ENCODE data around the gene CFAP410.
"Not testable (repeated sequence)": the region's sequence is repeated elsewhere in the genome, so short reads cannot be mapped to it uniquely, and the experiment has no call there.

CFAP410 gene

DNA sequence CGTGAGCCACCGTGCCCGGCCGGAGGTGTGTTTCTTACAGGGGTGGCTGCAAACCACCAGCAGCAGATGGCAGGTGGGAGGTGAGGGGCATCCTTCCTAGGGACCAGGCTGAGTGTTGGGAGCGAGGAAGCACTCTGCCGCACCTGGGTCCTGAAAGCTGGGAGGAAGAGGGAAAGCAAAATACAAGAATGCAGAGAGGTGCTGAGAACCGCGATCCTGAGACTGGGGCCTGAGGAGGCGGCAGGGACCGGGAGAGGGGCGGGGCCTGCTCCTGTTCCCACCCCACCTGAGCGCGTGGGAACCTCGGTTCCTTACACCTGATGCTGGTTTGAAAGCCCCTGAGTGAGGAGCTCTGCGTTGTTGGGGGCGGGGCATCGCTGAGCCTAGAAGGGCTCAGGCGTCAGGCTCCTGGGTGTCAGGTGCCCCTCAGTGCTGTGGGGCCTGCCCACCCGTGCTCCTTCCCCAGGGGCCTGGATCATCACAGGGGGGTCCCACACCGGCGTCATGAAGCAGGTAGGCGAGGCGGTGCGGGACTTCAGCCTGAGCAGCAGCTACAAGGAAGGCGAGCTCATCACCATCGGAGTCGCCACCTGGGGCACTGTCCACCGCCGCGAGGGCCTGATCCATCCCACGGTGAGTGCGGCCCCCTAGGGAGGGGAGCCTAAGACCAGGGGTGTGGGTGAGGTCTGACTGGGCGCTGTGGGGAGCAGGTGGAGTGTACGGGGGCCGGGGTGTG lies 29.7 kb upstream of the CFAP410 start:
- no peak for DNase-seq

DNA sequence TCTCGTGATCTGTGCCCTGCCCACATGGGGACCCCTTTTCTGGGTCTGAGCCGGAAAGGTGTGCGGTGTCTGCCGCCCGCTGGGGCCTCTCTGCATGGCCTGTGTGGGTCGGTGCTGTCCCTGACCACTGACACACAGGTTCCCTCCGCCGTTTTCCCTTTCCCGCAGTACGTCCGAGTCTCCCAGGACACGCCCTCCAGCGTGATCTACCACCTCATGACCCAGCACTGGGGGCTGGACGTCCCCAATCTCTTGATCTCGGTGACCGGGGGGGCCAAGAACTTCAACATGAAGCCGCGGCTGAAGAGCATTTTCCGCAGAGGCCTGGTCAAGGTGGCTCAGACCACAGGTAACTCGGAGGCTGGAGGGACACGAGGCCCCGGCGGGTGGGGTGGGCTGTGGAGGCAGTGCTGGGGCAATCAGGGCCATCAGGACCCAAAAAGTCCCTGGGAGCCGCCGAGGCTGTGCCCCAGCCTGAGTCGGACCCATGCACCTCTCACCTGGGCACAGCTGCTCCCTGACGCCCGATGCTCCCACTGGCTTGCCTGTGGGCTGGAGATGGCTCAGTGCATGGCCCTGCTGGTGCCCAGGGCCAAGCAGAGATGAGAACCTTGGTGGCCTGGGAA lies 27.5 kb upstream of the CFAP410 start:
- DNase-seq: no peak

DNA sequence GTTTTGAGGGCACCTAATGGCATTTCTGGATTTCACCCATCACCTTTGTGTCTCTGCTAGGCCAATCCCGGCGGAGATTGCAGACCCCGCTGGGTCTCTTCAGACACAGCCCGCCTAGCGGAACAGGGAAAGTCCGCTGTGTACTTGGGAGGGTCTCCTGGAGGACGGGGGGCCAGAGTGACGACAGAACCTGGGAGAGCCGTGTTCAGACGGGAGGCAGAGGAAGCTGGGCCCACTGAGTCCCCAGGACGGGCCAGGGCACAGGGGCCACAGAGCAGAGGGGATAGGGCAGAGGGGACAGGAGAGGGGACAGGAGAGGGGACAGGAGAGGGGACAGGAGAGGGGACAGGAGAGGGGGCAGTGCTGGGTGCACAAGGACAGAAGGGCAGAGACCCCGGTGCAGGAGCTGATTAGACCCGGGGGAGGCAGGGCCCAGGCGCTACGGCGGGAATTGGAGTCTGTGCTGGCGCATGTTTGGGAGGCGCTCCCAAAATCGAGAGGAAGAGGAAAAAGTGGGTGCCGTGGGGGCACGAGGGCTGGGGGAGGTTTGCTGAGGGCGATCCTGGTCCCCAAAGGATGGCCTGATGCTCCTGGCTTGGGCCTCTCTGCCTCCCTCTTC lies 26.9 kb upstream of the CFAP410 start:
- no peak for DNase-seq

DNA sequence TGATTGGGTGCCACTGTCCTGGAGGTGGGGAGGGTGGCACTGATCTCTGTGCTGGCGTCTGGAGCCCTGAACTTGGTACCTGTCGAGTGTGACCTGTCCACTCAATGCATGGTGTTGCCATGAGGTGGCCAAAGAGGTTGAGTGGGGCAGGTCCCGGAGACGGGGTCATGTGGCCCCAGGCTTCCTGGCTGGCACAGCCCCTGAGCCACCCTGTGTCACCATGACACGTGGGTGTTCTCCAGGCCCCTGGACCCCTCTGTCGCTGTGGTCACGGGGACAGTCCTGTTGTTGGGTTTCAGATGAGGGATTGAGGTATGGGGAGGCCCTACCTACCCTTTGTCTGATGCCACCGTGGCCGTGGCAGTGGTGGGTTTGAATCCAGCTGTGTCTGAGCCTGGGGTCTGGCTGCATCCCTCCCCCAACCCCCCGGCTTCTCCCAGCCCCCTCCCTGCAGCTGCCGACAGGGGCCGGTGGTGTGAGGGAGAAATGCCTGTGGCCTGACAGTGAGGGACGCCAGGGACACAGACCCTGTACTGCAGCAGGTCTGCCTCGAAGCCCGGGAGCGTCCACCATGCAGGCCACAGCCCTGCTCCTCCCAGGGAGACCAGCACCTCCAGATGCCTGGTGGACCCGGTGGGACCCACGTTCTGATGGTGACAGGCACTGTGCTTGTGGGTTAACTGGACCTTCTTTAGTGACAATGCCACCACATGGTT lies 26.2 kb upstream of the CFAP410 start:
- no peak for DNase-seq

DNA sequence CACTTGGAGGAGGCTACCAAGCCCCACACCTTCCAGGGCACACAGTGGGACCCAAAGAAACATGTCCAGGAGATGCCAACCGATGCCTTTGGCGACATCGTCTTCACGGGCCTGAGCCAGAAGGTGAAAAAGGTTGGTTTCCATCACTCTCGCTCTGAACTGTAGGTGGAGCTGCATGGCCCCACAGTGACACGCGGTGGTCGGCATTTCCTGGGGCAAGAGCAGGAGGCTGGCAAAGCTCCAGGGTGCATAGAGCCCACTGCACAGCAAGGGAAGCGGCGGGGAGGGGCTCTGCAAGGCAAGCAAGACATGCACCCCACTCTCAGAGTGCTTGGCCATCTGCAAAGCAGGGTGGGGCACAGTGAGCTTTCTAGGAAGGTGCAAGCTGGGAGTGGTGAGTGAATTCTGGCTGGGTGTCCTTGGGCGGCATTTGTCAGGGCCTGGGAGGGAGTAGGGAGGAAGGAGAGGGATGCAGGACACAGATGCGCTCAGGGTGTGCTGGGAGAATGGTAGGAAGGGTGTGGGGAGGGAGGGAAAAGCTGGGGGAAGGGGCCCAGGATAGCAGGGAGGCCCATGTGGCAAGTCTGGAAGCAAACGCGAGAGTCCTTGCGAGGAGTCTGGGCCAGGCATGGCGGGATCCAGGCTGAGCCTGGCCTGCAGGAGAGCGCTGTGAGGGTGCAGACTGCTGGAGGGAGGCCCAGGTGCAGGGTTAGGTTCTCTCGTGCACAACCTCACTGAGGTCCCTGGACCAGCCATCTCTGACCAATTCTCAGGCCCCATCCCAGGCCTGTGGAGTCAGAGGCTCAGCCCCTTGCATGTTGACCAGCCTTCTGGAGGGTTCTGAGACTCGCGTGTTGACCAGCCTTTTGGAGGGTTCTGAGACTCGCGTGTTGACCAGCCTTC lies 25.2 kb upstream of the CFAP410 start:
- no peak for DNase-seq

DNA sequence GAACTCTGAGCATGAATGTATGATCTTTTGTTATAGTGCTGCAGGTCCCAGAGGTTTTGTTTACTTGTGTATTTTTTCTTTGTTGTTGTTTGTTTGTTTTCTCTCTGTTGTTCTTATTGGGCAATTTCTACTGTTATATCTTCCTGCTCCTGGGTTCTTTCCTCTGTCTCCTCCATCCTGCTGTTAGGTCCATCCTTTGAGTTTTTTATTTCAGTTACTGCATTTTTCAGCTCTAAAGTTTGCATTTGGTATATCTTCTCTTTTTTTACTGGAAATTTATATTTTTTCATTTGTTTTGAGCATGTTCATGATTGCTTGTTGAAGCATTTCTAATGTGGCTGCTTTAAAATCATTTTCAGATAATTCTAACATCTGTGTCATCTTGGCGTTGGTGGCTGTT lies 24.1 kb upstream of the CFAP410 start:
- no peak for DNase-seq

DNA sequence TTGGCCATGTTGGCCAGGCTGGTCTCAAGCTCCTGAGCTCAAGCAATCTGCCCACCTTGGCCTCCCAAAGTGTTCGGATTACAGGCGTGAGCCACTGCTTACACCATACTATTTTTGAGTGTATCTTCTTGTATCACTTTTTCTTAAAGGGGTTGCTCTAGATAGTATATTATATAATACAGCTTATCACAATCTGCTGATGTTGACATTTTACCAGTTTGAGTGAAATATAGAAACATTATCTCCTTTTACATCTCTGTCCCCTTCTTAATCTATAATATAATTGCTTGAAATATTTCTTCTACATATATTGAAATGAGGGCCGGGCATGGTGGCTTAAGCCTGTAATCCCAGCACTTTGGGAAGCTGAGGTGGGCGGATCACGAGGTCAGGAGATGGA lies 22.7 kb upstream of the CFAP410 start:
- DNase-seq: not testable (repeated sequence)

DNA sequence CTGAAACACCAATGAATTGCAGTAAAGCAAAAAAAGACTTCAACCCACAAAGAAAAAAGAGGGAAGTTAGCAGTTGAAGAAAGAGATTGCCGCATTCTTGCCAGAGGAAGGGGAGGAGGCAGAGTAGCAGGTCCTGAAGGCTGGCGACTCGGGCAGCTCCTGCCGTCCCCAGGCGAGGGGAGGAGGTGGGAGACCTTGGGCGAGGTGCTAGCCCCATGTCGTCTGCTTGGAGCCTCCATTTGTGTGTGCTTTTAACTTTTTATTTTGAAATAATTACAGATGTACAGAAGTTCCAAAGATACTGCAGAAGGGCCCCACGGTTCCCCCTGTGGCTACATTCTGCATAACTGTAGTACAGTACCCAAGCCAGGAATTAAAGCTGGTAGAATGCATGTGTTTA lies 21.0 kb upstream of the CFAP410 start:
- DNase-seq: no peak

DNA sequence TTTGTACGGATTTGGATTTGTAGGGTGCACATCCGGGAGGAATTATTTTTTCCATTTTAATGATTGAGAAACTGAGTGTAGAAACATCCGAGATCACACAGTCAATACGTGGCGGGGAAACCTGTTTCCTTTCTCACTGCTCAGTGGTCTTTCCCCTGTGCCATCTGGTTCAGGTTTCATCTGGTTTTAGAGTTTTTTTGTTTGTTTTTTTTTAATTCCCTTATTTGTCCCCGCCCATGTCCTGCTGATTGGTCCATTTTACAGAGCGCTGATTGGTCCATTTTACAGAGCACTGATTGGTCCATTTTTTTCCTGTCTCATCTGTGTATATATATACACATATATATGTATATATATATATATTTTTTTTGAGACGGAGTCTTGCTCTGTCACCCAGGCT lies 20.2 kb upstream of the CFAP410 start:
- no peak for DNase-seq

DNA sequence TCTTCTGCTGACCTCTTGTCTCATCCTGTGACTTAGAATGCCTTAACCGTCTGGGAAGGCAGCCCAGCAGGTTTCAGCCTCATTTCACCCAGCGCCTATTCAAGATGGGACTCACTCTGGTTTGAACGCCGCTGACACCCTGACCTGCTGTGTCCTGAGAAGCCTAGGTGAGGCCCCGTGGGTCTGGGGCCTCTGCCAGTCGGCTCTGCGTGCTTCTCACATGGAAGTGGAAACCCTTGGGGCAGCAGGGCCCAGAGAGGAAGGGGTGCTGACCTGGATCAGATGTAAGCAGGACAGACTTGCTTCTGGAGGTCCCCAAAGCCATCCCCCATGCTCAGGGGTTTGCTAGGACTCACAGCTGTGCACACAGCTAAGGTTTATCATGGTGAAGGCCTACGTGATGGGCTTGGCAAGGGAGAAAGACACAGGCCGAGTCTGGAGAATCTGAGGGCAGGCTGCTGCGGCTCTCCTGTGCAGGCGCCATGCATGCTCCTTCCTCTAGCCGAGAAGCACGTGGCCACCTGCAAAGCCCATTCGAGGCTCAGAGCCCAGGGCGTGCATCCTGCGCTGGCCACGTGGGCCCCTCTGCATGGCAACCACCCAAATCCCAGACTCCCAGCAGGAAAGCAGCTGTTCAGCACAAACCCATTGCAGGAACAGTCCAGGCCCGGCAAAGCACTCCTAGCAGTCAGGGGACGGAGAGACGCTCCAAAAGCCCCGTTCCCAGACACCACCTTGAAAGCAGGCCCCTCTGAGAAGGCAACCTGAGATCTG lies 18.1 kb upstream of the CFAP410 start:
- no peak for DNase-seq

DNA sequence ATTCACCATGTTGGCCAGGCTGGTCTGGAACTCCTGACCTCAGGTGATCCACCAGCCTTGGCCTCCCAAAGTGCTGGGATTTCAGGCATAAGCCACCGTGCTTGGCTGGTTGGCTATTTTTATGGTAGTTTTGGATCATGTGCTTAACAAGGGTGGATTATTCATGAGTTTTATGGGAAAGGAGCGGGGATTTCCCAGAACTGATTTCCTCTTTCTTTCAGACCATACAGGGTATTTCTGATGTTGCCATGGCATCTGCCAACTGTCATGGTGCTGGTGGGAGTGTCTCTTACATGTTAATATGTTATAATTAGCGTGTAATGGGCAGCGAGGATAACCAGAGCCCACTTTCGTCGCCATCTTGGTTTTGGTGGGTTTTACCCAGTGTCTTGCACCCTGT lies 17.4 kb upstream of the CFAP410 start:
- no peak for DNase-seq

DNA sequence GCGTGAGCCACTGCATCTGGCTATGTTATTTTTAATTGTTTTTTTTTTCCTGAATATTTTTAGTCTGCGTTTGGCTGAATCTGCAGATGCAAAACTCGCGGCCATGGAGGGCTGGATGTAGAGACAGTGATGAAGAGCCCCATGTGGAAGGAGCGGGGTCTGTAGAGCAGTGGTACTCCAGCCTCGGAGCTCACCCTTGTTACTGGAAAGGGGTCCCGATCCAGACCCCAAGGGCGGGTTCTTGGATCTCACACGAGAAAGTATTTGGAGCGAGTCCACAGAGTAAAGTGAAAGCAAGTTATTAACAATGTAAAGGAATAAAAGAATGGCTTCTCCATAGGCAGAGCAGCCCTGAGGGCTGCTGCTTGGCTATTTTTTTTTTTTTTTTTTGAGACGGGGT lies 17.0 kb upstream of the CFAP410 start:
- no peak for DNase-seq

DNA sequence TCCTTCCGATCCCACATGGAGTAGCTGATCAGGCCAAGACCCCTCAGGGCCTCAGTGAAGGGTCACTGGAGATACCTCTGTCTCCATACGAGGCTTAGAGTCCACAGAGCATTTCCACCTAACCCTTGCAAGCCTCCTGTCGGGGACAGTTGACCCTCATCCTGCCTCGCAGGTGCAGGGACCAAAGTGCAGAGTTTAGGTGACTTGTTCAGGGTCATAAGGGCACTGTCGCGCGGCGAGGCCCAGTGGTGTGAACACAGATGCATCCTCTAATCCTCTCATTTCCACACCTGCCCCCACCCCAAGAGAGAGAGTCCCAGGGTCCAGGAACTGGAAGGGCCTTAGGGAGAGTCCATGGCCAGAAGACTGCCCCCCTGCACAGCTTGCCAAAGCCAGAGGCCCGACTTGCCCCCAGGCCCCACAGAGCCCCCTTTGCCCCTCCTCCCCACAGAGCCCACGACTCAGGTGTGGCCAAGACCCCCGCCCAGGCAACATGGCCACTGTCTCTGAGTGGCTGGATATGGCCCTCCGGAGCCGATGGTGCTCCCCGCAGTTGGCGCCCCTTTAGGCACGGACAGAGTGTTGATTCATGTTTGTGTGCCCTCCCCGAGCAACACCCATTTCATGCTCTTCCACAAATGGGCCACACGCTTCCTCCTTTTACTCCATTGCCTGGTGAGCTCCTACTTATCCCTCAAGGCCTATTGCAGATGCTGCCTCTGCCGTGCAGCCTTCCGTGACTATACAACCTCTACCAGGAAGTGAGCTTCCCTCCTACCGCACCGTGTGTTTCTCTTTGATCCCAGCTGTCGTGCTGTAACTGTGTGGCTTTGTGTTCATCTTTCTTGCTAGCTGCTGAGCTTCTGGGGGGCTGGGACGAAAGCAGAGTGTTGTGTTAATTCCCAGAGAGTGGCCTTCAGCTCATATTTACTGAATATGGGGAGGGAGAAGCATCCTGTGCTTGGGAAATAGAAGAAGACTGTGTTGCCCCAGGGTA lies 15.9 kb upstream of the CFAP410 start:
- no peak for DNase-seq

DNA sequence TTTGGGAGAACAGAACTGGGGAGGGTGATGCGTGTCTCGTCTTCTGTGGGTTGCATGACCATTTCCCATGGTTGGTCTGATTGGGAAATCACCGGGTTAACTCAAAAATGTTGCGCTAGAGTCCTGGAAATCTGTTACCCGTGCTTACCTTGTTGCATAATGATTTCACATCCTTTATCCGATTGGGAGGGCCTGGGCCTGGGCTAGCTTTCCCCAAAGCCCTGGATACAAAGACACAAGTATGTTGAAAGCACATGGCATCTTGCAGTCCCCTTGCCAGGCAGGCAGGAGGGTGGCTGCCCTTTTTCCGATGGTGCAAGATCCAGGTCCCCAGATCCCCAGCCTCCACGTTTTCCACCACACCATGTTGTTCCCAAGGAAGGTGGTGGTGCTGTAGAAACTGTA lies 14.8 kb upstream of the CFAP410 start:
- peak in 1 of 14 donors; percentile 31 for DNase-seq

DNA sequence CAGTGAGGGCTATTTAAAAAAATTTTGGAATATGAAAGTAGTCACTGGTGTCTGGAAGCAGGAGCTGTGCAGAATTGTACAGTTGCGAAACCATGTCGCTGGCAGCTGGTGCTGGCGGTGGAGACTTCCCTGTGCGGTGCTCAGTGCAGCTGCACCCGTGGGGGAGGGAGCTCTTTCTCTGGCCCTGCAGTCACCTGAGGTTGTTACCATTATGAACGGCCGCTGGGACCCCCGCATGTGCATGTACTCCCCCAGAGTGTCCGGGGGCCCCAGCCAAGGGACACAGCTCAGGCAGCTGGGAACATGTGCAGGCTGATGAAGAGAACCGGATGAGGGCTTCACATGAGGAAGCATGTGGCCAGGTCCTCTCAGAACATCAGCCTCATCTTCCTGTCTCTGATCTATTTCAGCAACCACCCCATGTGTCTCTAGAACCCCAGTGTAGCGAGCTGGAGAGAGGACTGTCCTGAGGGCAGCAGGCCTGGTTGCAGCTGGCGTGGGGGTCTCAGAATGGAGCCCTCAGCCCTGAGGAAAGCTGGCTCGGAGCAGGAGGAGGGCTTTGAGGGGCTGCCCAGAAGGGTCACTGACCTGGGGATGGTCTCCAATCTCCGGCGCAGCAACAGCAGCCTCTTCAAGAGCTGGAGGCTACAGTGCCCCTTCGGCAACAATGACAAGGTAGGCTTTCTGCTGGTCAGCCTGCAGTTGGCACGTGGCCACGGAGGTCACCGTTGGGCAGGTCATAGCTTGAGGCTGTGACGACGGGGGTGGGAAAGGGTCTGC lies 14.2 kb upstream of the CFAP410 start, which contains the start of gene TRPM2:
TSS of gene TRPM2 (plus strand) at position 431 of the 780 bp plus-strand sequence. CDS start at position 511, 80 bp downstream.
- peak in 5 of 14 donors; percentile 30 to 60 (median 46) for DNase-seq

DNA sequence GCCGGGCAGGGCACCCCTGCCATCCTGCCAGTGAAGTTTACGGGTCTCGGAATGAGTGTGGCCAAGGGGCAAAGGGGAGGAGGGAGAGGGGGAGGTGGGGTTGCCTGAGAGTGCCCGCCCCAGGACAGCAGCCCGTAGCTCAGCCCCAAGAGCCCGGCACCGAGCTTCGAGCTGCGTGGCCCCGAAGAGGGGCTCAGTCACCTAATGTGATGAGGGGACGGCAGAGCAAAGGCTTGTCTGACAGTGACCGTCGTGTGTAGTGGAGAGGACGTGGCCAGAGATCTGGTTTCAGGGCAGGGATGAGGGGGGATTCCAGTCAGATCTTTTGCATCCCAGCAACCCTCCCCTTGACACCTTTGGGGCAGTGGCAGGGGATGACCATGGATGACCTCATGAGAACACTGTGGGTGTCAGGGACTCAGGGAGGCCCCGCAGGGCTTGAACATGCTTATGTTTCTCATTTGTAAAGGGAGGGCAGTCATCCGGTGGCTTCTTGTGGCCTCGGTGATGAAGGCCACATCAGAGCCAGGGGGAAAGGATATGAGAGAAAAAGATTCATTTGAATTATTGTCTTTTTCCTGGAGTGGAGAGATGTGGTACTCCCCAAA lies 13.2 kb upstream of the CFAP410 start:
- no peak for DNase-seq

DNA sequence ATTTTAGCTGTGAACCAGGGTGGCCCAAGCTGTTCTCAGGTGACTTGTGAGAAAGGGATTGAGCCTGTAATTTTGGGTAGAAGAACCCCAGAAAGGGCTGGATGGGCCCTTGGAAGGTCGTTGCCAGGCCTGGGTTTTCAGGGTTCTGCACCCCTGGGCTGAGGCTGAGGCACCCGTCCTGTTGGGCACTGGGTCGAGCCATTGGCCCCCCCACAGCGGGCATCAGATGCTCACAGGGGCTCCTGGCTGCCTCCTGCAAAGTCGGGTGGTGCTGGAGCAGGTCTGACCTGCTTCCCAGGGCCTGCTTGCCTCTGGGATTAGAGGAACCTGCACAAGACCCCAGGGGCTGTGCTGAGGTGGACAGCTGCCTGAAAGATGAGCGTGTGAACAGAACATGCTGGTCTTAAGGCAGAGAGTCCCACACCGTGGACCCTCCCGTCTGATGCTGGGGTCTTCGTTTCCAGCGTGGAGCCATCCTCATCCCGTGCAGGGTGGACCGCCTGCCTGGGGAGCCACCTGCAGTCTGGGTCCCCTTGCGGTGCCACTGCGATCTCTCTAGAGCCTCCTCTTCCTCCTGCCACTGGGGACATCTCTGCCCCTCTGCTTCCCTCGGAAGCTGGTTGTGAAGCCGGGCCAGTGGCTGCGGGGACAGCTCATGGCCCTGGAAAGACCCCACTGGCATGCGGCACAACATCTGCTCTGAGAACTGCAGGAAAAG lies 12.5 kb upstream of the CFAP410 start:
- DNase-seq: no peak
